Measurements from ENCODE around the gene AMN. TPM values are rescaled to one million over a fixed set of nuclear protein-coding genes. Genes with fewer than 3 reads are reported as not detected.

Gene AMN
- total and polyA plus RNA-seq, 8 donors: 1.3 to 781 (median 13.8) TPM

DNA sequence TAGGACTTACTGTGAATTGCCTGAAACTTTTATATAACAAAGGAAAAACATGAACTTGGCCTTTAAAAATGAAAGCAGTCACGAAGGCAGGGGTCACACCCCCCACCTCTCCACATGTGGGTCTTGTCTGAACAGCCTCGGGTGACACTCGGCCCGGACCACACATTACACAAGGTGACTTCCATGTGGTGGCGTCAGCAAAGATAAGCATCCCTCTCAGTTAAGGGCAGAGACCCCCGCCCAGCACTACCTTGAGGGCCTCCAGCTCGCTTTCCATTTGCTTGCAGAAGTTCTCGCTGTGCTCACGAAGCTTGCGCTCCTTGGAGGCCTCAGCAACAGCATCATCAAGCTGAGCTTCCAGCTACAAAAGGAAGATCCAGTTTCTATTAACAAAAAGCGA lies 47.4 kb downstream of the AMN start:
- no peaks in the 10 kb centered on the region for H3K4me1 ChIP-seq
- H3K27ac ChIP-seq: no peak overlapping the region
- H3K27me3 ChIP-seq: no peaks in the 10 kb centered on the region
- no peak for DNase-seq
- H3K9me3 ChIP-seq: no peaks in the 10 kb centered on the region
- peaks cover 87 to 100% (median 100%) of the 10 kb centered on the region in 4 donors for H3K36me3 ChIP-seq
- H3K4me3 ChIP-seq: no peak overlapping the region
- 91 to 95% (median 93%) methylated on average over 11 of the region's 11 CpGs for WGBS, 5 donors
- TF ChIP-seq, protein P1, sequence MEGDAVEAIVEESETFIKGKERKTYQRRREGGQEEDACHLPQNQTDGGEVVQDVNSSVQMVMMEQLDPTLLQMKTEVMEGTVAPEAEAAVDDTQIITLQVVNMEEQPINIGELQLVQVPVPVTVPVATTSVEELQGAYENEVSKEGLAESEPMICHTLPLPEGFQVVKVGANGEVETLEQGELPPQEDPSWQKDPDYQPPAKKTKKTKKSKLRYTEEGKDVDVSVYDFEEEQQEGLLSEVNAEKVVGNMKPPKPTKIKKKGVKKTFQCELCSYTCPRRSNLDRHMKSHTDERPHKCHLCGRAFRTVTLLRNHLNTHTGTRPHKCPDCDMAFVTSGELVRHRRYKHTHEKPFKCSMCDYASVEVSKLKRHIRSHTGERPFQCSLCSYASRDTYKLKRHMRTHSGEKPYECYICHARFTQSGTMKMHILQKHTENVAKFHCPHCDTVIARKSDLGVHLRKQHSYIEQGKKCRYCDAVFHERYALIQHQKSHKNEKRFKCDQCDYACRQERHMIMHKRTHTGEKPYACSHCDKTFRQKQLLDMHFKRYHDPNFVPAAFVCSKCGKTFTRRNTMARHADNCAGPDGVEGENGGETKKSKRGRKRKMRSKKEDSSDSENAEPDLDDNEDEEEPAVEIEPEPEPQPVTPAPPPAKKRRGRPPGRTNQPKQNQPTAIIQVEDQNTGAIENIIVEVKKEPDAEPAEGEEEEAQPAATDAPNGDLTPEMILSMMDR (IDR thresholded peaks at IDR 0.05): no peak
- TF ChIP-seq POLR2A (IDR thresholded peaks at IDR 0.05) (no peak), EP300 (IDR thresholded peaks at IDR 0.05) (no peak), POLR2AphosphoS5 (IDR thresholded peaks at IDR 0.05) (no peak)
- intact Hi-C loops (cut with DNase I; ENCODE audit: low total_unique reads): no loop called here

DNA sequence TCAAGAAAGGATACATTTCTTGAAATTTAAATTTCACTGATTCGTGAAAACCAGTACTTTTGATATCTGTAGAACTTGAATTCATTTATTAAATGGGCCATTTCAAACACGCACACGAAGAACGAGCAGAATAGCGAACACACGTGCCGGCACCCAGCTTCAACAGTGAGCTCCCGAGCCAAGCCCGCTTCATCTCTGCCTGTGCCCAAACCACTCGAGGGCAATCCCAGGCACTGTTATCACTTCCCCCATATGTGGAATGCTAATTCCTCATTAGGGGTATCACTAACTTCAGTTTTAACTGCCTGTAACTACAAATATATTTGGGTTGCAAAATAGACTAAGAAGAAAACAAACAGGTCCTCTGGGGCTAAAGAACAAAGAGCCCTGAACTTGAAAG lies 48.0 kb downstream of the AMN start:
- no peak for TF ChIP-seq POLR2A (IDR thresholded peaks at IDR 0.05)
- TF ChIP-seq POLR2AphosphoS5 (IDR thresholded peaks at IDR 0.05): no peak
- TF ChIP-seq, protein P1 (IDR thresholded peaks at IDR 0.05): no peak
- no peak for TF ChIP-seq EP300 (IDR thresholded peaks at IDR 0.05)
- intact Hi-C loops (cut with DNase I; ENCODE audit: low total_unique reads): no loop called here
- no peak for DNase-seq
- Histone ChIP-seq H3K4me3 (no peak overlapping the region), H3K9me3 (no peaks in the 10 kb centered on the region), H3K27ac (no peak overlapping the region), H3K4me1 (no peaks in the 10 kb centered on the region), H3K27me3 (no peaks in the 10 kb centered on the region), H3K36me3 (peaks cover 84 to 100% (median 100%) of the 10 kb centered on the region in 4 donors)
- 90 to 95% (median 92%) methylated on average over 10 of the region's 10 CpGs for WGBS, 5 donors

DNA sequence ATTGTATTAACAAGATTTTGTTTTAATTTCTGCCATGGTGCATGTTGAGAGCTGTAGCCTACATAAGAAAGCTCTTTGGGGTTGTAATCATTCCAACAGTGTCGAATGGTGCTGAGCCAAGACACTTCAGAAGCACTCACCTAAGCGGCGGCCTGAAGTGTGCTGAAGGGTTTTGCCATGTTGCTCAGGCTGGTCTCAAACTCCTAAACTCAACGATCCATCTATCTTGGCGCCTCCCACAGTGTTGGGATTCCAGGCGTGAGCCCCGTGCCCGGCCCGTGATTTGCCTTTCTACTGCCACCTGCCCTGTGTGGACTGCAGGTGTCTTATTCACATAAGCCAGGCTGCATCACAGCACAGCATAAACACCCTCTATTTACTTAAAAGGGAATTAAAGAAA lies 48.9 kb downstream of the AMN start:
- WGBS, 5 donors: 90 to 94% (median 93%) methylated on average over 9 of the region's 9 CpGs
- Histone ChIP-seq H3K27me3 (no peaks in the 10 kb centered on the region), H3K27ac (no peak overlapping the region), H3K4me1 (no peaks in the 10 kb centered on the region), H3K36me3 (peaks cover 85 to 100% (median 100%) of the 10 kb centered on the region in 4 donors), H3K9me3 (no peaks in the 10 kb centered on the region), H3K4me3 (no peak overlapping the region)
- no peak for TF ChIP-seq POLR2AphosphoS5 (IDR thresholded peaks at IDR 0.05)
- TF ChIP-seq EP300 (IDR thresholded peaks at IDR 0.05): no peak
- TF ChIP-seq POLR2A (IDR thresholded peaks at IDR 0.05): no peak
- TF ChIP-seq, protein P1 (IDR thresholded peaks at IDR 0.05): no peak
- intact Hi-C loops (cut with DNase I; ENCODE audit: low total_unique reads): no loop called here
- no peak for DNase-seq

DNA sequence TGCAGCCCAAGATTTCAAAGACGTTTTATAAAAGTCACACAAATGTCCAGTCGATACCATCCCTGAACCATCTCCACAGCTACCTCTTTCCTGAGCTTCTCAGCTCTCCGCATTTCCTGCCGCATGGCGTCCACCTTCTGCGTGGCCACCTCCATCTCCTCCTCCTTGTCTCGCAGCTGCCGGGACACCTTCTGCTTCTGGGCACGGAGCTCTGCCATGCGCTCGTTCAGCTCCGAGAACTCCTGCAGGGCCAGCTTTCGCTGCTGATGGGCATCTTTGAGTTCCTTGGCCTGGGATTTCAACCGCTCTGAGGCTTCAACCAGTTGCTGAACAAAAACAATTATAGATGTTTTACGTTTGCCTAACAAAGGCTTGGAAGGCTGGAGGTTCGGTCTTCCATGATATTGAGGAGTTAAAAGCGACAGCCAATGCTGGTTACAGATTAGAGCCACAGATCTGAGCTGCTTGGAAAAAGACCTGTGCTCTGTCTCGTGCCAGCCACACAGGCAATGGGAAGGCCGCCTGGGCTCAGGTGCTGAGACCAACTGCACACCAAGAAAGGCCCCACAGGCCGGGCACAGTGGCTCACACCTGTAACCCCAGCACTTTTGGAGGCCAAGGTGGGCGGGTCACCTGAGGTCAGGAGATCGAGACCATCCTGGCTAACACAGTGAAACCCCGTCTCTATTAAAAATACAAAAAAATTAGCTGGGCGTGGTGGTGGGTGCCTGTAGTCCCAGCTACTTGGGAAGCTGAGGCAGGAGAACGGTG lies 49.6 kb downstream of the AMN start:
- 89 to 95% (median 94%) methylated on average over 24 to 25 of the region's 25 CpGs for whole genome bisulfite sequencing, 5 donors
- H3K27me3 ChIP-seq: no peaks in the 10 kb centered on the region
- TF ChIP-seq POLR2A (IDR thresholded peaks at IDR 0.05): no peak
- TF ChIP-seq, protein P1 (IDR thresholded peaks at IDR 0.05): no peak
- TF ChIP-seq EP300 (IDR thresholded peaks at IDR 0.05): no peak
- TF ChIP-seq POLR2AphosphoS5 (IDR thresholded peaks at IDR 0.05): no peak

More for the DNA sequence above, 49.6 kb downstream of the AMN start:
- H3K27ac ChIP-seq: no peak overlapping the region
- no peak for DNase-seq
- peaks cover 84 to 100% (median 100%) of the 10 kb centered on the region in 4 donors for H3K36me3 ChIP-seq
- no peak overlapping the region for H3K4me3 ChIP-seq
- H3K4me1 ChIP-seq: no peaks in the 10 kb centered on the region
- H3K9me3 ChIP-seq: no peaks in the 10 kb centered on the region
- intact Hi-C loops (cut with DNase I; ENCODE audit: low total_unique reads): no loop called here
